EL (cell line): ENCODE results near the gene WAS.
A peak's percentile ranks its signal among the peaks of the same experiment; 100 is the strongest.
"Not testable (repeated sequence)": the region's sequence is repeated elsewhere in the genome, so short reads cannot be mapped to it uniquely, and the experiment has no call there.

Experiments
- DNase-seq: peaks from one replicate; pipeline ENCODE4 v3.0.0-alpha.2; 2016

WAS gene

DNA sequence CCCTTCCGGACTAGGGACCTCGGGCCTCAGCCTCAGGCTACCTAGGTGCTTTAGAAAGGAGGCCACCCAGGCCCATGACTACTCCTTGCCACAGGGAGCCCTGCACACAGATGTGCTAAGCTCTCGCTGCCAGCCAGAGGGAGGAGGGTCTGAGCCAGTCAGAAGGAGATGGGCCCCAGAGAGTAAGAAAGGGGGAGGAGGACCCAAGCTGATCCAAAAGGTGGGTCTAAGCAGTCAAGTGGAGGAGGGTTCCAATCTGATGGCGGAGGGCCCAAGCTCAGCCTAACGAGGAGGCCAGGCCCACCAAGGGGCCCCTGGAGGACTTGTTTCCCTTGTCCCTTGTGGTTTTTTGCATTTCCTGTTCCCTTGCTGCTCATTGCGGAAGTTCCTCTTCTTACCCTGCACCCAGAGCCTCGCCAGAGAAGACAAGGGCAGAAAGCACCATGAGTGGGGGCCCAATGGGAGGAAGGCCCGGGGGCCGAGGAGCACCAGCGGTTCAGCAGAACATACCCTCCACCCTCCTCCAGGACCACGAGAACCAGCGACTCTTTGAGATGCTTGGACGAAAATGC lies at the start of gene WAS:
WAS (plus strand) TSS at position 389 of the 572 bp plus-strand sequence; CDS start at position 444, 55 bp downstream.
- DNase-seq = no peak

DNA sequence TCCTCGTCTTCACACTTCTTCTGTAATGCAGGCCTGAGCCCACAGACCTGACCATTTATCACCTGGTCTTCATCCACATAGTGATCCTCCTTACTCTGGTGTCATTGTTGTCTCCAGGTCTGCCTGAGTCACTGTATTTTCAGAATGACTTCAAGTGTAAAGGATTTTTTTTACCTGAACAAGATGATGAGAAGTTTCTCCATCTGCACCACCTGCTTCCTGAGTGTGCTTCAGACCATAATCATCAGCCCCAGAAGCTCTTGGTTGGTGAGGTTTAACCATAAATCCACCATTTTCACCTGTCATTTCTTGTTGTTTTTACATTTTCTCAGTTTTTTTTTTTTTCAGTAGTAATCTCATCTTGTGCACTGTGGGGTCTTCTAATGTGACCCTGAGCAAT lies 47.3 kb upstream of the WAS start:
- no peak for DNase-seq

DNA sequence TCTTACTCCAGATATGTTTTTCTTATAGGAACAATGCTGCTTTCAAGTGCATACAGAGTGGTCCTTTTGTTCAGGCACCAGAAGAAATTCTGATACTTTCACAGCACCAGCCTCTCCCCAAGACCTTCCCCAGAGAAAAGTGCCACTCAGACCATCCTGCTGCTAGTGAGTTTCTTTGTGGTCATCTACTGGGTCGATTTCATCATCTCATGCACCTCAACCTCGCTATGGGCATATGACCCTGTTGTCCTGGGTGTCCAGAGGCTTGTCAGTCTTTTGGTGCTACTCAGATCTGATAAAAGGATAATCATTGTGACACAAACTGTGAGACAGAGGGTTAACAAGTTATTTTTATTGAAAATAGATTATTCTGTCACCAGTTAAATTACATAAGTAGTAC lies 46.8 kb upstream of the WAS start:
- DNase-seq = no peak

DNA sequence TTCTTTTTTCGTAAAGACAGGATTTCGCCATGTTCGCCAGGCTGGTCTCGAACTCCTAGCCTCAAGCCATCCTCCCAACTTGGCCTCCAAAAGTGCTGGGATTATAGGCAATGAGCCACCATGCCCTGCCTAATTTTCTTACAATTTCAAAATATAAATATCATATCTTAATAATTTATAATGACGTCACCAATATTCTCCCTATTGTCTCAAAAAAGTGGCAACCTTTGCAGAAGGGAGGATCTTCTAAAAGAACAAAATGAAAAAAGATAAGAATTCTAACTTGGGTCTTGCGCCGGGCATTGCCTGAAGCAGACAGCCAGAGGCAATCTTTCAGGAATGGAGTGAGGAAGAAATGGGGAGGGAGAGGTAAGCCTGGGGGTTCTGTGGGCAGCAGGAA lies 37.9 kb upstream of the WAS start:
- DNase-seq = no peak

DNA sequence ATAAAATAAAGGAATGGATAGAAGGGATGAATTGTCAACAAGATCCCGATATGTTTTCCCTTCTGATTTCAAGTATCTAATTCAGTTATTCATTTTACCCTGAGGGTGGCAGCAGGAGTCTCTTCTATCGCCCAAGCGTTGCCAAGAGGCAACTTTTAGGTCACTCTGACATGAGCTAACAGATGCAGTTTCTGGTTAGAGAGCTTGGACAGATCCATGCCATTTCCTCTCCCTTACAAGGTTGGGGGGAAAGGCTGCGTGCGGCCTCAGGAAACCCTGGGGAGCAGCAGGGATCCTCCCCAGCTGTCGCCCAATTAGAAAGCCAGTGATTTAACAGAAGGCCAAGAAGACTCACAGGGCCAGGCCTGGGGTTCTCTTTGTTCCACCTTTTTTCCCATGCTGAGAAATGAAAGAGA lies 35.3 kb upstream of the WAS start:
- peak; percentile 54 for DNase-seq

DNA sequence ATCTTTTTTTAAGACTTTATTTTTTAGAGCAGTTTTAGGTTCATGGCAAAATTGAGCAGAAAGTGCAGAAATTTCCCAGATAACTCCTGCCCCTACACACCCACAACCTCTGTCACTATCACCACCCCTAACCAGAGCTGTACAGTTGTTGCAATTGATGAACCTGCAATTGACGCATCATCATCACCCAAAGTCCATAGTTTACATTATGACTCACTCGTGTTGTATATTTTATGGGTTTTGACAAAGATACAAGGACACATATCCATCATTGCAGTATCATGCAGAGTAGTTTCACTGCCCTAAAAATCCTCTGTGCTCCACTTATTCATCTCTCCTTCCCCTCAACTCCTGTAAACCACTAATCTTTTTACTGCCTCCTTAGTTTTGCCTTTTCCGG lies 34.5 kb upstream of the WAS start:
- DNase-seq = no peak

DNA sequence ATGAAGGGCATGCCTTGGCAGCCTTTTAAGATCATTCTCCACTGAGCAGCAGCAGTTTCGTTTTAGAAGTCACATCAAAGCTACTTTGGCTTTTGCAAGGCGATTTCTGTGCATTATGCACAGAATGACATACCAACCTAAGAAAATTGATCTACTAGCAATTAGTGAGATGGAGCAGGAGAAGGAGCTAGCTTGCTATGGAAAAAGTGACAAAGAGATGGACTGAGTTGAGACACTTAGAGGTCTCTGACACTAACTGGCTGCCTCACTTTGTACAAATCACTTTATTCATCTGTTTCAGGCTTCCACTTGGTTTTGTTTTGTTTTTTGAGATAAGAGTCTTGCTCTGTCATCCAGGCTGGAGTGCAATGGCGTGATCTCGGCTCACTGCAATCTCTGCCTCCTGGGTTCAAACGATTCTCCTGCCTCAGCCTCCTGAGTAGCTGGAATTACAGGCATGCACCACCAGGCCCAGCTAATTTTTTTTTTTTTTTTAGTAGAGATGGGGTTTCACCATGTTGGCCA lies 31.5 kb upstream of the WAS start:
- DNase-seq = not testable (repeated sequence)

DNA sequence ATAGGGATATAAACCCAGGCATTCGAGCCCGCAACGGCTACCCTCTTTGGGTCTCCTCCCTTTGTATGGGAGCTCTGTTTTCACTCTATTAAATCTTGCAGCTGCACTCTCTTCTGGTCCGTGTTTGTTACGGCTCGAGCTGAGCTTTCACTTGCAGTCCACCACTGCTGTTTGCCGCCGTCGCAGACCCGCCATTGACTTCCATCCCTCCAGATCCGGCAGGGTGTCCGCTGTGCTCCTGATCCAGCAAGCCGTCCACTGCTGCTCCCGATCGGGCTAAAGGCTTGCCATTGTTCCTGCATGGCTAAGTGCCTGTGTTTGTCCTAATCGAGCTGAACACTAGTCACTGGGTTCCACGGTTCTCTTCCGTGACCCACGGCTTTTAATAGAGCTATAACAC lies 28.9 kb upstream of the WAS start:
- DNase-seq = not testable (repeated sequence)

DNA sequence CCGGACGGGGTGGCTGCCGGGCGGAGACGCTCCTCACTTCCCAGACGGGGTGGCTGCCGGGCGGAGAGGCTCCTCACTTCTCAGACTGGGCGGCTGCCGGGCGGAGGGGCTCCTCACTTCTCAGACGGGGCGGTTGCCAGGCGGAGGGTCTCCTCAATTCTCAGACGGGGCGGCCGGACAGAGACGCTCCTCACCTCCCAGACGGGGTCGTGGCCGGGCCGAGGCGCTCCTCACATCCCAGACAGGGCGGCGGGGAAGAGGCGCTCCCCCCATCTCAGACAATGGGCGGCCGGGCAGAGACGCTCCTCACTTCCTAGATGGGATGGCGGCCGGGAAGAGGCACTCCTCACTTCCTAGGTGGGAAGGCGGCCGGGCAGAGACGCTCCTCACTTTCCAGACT lies 23.9 kb upstream of the WAS start:
- not testable (repeated sequence) for DNase-seq

DNA sequence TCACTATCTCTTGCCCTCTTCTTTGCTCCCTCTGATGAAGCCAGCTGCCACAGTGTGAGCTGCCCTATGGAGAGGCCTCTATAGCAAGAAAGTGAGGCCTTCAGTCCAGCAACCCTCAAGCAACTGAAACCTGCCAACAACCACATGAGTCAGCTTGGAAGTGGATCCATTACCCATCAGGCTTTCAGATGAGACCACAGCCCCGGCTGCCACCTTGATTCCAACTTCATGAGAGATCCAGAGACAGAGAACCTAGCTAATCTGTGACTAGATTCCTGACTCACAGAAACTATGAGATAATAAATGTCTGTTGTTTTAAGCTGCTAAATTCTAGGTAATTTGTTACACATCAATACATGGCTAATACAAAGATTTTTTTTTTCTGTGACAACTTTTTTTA lies 20.4 kb upstream of the WAS start:
- DNase-seq = no peak

DNA sequence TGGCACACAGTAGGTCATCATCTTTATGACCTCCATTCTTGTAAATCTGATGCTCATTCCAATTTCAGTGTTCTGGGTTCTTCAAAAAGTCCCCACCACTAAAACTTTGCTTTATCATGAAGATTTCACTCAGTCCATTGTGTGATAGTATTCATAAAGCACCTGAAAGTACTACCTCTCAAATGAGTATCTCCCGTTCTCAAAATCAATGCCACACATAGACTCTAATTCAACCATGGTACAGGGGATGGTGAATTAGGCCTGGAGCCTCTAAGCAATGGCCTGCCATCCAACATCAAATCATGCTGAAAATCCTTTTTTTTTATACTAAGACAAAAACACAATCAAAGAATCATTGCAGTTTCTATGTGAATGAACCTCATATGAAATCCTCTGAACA lies 19.4 kb upstream of the WAS start:
- DNase-seq = no peak

DNA sequence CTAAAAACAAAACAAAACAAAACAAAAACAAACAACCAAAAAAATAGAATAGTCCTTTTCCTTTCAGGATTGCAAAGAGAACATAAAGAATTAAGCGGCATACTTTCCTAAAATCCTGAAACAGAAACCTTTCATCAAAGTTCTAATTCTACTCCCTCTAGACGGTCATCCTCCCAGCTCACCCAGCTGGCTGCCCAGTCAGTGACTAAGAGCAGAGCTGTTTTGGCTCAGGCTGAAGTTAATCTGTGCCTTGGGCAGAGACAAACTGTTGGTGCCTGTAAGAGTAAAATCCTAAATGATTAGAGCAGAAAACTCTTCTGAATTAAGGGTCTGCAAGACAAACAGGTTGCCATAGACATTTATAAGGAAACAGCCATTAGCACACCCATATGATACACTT lies 17.6 kb upstream of the WAS start:
- DNase-seq = peak; percentile 5

DNA sequence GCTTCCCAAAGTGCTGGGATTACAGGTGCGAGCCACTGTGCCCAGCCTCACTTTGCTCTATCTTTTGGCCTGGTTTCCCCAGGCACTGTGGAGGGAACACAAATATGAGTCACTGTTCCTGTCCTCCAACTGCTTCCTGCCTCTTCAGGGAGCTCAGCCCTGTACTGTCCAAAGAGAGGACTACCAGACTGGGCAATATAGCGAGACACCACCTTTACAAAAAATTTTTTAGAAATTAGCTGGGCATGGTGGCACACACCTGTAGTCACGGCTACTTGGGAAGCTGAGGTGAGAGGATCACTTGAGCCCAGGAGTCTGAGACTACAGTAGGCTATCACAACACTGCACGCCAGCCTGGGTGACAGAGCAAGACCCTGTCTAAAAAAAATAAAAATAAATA lies 16.9 kb upstream of the WAS start:
- DNase-seq = no peak

DNA sequence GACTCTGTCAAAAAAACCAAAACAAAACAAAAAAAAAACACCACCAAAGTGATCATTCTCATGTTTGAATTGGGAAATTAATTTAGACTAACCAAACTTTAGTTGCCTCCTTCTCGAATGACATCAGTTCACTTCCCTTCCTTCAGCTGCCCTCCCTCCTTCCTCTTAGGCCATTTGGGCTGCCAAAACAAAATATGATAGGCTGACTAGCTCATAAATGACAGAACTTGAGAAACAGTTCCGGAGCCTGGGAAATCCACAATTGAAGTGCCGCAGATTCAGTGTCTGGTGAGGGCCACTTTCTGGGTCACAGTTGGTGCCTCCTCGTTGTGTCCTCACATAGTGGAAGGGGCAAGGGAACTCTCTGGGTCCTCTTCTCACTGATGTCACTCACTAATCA lies 16.1 kb upstream of the WAS start:
- no peak for DNase-seq

DNA sequence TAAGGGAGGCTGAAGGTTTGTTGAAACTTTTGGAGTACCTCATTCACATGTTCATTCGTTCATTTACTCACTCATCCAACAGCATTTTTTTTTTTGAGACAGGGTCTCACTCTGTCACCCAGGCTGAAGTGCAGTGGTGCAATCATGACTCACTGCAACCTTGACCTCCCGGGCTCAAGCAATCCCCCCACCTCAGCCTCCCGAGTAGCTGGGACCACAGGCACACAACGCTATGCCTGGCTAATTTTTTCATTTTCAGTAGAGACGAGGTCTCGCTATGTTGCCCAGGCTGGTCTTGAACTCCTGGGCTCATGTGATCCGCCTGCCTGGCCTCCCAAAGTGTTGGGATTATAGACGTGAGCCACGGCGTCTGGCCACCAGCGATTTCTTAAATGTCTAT lies 15.4 kb upstream of the WAS start:
- DNase-seq = not testable (repeated sequence)

DNA sequence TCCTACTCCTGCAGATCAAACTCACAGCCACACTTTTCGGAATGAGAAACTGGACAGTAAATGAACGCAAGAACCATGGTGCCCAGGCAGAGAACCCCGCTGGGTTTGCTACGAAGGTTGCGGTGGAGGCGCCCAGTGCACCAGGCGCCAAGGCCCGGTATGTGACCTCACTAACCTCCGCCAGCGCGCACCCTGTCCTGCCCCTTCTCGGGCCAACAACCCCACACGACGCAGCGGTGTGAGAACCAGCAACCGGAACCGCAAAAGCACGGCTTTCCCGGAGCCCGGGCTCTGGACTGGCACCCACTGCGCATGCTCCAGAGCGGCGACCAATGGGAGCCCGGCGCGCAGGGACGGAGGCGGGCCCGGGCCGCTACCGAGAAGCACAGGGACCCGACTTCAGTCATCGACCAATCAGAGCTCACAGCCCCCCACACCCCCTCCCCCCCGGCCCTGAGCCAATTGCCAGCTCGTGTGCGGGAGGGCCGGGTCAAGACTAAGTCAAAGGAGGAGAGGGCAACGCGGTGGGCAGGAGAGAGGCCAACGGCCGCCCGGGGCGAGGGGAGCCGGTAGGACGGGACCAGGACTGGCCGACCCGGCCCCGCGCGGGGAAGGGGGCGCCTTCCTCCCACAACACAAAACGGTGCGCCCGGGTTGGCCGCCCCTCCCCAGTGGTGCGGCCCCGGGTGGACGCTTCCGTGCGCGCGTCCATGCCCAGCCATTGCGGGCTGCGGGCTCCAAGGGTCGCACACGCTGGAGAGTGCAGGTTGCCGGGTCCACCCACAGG lies 7.3 kb upstream of the WAS start:
- DNase-seq = peak; percentile 85

DNA sequence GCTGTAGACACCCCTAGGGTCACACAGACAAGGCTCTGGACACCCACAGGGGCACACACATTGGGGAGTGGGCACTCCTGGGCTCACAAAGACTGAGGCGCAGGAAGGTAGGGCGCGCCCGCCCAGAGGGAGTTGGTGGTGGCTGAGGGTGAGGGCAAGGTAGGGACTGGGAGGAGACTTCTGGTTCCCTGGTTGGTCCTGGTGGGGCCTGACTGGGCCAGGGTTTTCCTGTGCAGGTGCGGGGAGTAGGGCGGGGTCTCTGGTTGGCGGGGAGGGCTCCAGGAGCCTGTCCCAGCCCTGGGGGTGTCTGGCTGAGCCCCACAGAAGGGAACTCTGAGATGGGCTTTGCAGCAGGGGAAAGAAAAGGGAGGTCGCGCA lies 6.7 kb upstream of the WAS start:
- DNase-seq = no peak

DNA sequence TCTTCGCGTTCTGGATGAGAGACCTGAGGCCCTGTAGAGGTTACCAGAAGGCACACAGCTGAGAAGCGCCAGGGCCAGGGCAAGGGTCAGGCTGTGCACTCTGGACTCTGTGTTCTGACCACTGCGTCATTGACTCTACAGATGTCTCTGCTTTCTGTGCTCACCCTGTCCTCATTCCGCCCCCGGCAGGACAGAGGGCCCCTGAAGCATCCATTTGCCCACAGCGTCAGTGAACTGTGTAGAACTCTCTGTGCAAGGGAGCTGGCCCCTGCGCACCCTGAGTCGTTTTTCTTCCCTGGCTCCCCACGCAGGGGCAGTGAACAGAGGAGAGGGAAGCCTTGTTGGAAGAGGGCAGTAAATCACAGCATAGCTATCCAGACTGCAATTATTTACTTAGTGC lies 6.1 kb upstream of the WAS start:
- DNase-seq = no peak

DNA sequence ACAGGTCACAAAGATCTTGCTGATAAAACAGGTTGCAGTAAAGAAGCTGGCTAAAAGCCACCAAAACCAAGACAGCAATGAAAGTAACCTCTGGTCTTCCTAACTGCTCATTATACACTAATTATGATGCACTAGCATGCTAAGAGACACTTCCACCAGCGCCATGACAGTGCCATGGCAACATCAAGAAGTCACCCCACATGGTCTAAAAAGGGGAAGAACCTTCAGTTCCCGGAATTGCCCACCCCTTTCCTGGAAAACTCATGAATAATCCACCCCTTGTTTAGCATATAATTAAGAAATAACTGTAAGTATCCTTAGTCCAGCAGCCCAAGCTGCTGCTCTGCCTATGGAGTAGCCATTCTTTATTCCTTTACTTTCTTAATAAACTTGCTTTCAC lies 3.1 kb upstream of the WAS start:
- not testable (repeated sequence) for DNase-seq

DNA sequence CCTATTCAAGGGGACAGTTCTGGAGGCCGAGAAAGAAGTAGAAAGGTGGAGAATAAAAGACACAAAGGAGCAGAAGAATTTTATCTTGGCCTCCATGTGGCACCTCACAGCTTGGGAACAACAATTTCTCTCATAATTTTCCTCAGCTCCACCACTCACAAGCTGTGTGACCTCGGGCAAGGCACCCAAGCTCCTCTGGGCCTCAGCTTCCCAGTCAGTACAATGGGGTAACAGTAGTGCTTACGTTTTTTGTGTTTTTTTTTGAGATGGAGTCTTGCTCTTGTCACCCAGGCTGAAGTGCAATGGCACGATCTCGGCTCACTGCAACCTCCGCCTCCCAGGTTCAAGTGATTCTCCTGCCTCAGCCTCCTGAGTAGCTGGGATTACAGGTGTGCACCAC lies 2.7 kb upstream of the WAS start:
- not testable (repeated sequence) for DNase-seq

DNA sequence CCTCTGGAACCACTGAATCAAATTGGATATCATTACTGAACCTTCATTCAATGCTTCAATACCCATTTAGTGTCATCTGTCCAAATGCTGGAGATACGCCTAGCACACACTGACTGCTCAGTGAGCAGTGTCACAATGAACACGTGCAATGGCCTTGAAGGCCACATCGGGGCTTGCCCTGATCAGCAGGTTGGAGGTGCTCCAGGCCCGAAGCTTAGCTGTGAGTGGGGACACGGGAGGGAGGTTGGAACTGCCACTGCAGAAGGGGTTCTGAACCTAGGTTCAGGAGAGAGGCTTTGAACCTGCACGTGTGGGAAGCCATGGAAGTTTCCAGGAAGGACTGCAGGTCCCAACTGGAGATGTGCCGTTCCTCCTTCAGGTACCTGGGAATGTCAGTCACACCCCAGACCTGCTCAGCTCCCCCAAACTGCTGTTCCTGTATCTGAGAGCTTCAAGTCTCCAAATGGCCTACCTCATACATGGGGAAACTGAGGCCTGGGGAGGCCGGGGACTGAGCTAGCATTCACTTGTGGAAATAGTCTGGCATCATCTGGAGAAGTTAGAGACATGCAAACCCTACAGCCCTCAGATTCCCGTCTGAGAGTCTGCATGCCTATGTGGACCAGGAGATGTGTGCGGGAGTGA lies 1.9 kb upstream of the WAS start:
- DNase-seq = no peak

DNA sequence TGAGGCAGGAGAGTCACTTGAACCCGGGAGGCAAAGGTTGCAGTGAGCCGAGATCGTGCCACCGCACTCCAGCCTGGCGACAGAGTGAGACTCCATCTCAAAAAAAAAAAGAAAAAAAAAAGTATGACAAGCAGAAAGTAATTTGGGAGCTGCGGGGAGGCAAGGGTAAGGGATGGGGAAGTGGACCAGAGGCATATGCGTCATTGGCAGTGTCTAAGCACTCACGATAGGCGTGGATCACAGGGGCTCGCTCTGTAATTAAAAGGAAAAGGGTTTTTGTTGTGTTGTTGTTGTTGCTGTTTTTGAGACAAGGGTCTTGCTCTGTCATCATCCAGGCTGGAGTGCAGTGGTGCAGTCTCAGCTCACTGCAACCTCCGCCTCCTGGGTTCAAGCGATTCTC lies 804 bp upstream of the WAS start:
- DNase-seq = not testable (repeated sequence)

DNA sequence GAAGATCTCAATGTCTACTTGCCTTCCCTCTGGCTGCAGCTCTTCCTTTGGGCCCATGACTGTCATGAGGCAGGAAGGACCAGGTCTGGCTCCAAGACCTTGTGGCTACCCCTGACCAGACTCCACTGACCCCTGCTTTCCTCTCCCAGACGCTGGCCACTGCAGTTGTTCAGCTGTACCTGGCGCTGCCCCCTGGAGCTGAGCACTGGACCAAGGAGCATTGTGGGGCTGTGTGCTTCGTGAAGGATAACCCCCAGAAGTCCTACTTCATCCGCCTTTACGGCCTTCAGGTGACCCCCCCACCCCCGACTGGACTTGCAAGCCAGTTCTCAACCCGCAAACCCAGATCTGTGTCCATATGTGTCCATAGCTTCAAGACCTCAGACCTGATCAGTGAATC lies 535 bp downstream of the WAS start:
- DNase-seq = no peak

DNA sequence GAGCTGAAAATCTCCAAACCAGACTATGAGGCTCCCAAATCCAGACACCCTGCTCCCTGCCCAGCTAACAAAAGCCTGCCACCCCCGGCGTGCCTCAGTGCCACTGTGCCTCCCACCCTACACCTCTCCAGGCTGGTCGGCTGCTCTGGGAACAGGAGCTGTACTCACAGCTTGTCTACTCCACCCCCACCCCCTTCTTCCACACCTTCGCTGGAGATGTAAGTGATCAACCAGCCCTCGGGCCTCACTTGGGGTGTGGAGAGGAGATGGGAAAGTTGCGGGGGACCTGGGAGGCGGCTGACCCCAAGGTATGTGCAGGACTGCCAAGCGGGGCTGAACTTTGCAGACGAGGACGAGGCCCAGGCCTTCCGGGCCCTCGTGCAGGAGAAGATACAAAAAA lies 1.8 kb downstream of the WAS start:
- no peak for DNase-seq
